ENCODE results near the gene TOR1A. TPM values are rescaled to one million over a fixed set of nuclear protein-coding genes. Genes with fewer than 3 reads are reported as not detected.
"Not testable (repeated sequence)": the region's sequence is repeated elsewhere in the genome, so short reads cannot be mapped to it uniquely, and the experiment has no call there.

Gene TOR1A
- polyA plus RNA-seq, 12 donors, result 21.5 to 31.6 (median 24.9) TPM; not detected in 1

DNA sequence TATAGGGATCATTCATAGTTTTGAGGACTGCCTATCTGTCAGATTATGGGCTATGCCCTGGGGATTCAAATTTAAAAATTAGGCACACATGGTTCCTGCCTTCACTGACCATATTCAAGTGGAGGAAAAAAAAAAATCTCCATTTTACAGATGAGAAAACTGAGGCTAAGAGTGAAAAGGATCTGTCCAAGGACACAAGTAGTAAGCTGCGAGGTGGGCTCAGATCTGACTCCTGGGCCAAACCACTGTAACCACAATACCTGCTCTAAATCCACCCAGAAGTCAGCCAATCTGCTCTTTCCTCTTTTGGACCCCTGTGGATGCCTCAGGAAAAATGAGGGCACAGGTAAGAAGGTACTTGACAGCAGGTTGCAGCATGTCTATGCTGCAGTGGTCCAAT lies 2.8 kb upstream of the TOR1A start:
- DNase-seq, result no peak

GRCh38 chr9:129826344-129826743 lies 2.4 kb upstream of the TOR1A start:
- no peak for DNase-seq

DNA sequence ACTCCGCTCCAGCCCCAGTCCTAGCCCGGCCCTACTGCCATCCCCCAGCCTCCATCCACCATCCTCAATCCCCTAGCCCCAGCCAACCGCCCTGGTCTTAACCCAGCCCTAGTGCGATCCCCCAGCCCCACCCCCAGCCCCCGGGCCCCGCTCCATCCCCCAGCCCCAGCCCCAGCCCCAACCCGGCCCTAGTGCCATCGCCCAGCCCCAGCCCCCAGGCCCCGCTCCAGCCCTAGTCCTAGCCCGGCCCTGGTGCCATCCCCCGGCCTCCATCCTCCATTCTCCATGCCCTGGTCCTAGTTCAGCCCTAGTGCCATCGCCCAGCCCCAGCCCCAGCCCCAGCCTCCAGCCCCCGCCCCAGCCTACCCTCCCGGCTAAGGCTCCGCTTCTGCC lies 398 bp downstream of the TOR1A start:
- DNase-seq, result no peak

- no peak for DNase-seq
Measured at GRCh38 chr9:129822898-129823541, 916 bp downstream of the TOR1A start.

DNA sequence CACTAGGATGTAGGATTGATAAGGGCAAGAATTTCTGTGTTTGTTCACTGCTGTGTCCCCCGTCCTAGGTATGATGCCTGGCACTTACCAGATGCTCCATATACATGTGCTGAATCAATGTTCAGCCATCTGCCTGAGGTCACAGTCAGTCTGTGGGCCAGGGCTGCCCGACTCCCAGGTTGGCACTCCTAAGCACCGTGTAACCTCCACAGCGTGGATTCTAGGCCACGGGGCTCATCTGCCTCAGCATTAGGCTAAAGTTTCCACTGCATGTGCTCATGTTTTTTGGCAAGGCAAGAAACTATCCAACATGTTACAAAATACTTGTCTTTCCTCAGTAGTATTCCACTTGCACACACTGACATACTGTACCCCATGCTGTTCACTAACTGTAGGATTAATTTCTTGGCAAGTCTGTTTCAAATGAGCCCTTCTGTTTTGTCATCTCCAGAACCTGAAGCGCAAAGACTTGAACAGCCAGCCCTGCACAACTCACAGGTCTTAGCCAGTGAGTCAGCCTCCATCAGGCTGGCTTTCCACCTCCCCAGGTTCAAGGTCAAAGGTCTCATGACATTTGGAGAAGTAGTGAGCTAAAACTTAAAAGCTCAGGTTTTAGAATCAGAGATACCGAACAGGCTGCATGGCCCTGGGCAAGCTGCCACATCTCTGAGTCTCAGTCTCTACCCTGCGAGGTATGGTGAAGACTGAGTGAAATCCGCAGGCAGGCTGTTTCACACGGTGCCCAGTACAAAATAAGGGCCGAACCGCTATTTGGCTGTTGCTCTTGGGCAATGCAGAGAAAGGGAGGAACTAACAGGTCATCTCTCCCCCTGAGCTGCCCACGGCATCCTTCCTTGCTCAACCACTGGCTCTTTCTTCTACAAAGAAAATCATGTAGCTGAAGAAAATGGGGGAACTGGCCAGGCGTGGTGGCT lies 7.2 kb downstream of the TOR1A start:
- no peak for DNase-seq

GRCh38 chr9:129815278-129815677 lies 8.7 kb downstream of the TOR1A start:
- no peak for DNase-seq

GRCh38 chr9:129814432-129815223 lies 9.3 kb downstream of the TOR1A start:
- DNase-seq, result no peak

- DNase-seq, result no peak
Measured at GRCh38 chr9:129813661-129814060, 10.3 kb downstream of the TOR1A start.

DNA sequence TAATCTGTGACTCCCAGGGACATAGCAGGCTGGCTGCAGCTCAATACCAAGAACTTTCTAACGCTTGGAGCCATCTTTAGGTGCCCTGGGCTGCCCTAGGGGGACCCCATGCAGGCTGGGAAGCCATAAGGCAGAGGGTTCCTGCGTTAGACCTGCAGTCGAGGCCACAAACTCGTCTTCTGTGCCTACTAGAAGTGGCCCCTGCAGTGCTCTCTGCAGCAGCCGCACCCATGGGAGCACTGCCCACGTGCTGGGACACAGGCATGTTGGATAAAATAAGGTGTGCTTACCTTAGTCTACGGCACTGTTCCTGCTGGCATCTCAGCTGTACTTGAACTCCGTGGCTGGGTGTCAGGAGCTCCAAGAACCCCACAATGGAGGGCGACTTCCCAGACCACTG lies 11.6 kb downstream of the TOR1A start:
- no peak for DNase-seq

DNA sequence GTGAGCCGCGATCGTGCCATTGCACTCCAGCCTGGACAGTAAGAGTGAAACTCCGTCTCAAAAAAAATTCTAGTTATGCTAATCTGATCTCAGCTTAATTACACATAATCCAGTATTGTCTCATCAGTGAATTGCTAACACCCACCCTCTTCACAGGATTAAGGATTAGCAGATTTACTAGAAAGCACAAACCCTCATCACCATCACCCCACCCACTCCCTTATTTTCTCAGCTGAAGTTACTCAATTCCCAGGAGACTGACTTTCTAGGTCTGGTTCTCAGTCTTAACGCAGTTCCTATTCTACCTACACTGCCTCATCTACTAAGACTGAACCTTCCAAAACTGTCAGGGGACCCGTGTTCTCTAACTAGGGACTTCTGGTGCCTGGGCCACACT lies 12.0 kb downstream of the TOR1A start:
- DNase-seq, result no peak

- DNase-seq, result no peak
Measured at GRCh38 chr9:129810788-129811187, 13.1 kb downstream of the TOR1A start.

GRCh38 chr9:129810116-129810515 lies 13.8 kb downstream of the TOR1A start:
- no peak for DNase-seq

- DNase-seq, result no peak
Measured at GRCh38 chr9:129809346-129809745, 14.6 kb downstream of the TOR1A start.

GRCh38 chr9:129806061-129806460 lies 17.9 kb downstream of the TOR1A start:
- DNase-seq, result no peak

- no peak for DNase-seq
Measured at GRCh38 chr9:129803676-129804060, 20.3 kb downstream of the TOR1A start.

- peak; percentile 96 for DNase-seq
Measured at GRCh38 chr9:129802833-129803675, 20.9 kb downstream of the TOR1A start, which contains the start of gene TOR1B. TOR1B (plus strand) TSS chr9:129803184; CDS start chr9:129803213, 29 bp downstream.

- no peak for DNase-seq
Measured at GRCh38 chr9:129801504-129801903, 22.4 kb downstream of the TOR1A start.

DNA sequence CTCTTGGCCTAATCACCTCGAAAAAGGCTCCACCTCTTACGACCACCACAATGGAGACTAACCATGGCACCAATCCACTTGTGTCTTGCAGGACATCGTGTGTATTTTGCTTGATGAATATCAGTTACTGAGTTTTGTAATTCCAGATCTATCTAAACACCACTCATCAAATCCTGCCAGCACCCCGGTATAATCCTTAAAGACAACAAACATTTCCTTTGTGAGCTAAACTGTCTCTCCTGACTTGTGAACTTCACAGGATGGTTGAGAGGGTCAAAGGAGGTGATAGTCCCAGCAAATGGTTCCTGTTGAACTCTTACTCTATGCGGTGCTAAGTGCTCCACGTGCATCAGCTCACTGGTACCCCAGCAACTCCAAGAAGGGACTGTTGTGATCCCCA lies 25.0 kb downstream of the TOR1A start:
- no peak for DNase-seq

DNA sequence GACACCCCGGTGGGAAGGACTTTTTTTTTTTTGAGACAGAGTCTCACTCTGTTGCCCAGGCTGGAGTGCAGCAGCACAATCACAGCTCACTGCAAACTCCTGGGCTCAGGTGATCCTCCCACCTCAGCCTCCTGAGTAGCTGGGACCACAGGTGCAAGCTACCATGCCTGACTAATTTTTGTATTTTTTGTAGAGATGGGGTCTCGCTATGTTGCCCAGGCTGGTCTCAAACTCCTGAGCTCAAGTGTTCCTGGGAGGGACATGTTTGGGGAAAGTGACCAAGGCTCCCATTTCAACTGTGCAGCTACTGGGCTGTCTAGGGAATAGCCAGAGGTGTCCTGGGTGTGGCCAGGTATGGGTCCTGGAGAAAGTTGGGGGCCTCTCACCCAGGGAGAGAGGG lies 27.9 kb downstream of the TOR1A start:
- not testable (repeated sequence) for DNase-seq

DNA sequence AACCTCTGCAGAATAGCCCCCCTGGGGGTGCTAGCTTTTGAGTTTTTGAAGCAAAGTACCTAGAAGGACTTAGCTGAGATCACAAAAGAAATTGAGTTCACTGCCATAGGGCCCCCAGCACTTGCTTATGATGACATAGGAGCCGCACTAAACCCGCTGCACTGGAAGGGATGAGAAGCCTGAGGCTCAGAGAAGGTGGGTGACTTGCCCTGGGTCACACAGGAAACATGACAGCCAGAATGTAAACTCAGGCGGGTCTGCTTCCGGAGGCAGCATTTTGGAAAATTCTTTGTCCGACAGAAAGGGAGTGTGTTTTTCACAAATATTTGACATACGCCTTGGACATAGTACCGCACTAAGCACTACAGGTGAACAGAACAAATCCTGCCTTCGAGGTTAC lies 29.4 kb downstream of the TOR1A start:
- no peak for DNase-seq

- DNase-seq, result no peak
Measured at GRCh38 chr9:129786481-129786880, 37.5 kb downstream of the TOR1A start.

Data from muscle of arm (tissue), 12 donors.